ENCODE results near the gene CALB2.
A peak's percentile ranks its signal among the peaks of the same experiment; 100 is the strongest.
"Not testable (repeated sequence)": the region's sequence is repeated elsewhere in the genome, so short reads cannot be mapped to it uniquely, and the experiment has no call there.

CALB2 gene

GRCh38 chr16:71353736-71354135 is 4.8 kb upstream of the CALB2 start:
- ATAC-seq = no peak

GRCh38 chr16:71354156-71354555 is 4.4 kb upstream of the CALB2 start:
- no peak for ATAC-seq

GRCh38 chr16:71356051-71356740 is 2.3 kb upstream of the CALB2 start:
- ATAC-seq = no peak

- ATAC-seq = not testable (repeated sequence)
These were observed 1.6 kb upstream of the CALB2 start for GRCh38 chr16:71356936-71357335.

- no peak for ATAC-seq
These were observed 842 bp upstream of the CALB2 start for GRCh38 chr16:71357681-71358080.

GRCh38 chr16:71359431-71359830 is 908 bp downstream of the CALB2 start:
- no peak for ATAC-seq

- no peak for ATAC-seq
These were observed 1.9 kb downstream of the CALB2 start for GRCh38 chr16:71360378-71360777.

GRCh38 chr16:71364133-71364681 is 5.7 kb downstream of the CALB2 start:
- no peak for ATAC-seq

GRCh38 chr16:71365021-71365420 is 6.5 kb downstream of the CALB2 start:
- no peak for ATAC-seq

GRCh38 chr16:71367241-71367976 is 8.9 kb downstream of the CALB2 start:
- ATAC-seq = peak in 1 of 2 donors; percentile 28

GRCh38 chr16:71368958-71369357 is 10.4 kb downstream of the CALB2 start:
- no peak for ATAC-seq

GRCh38 chr16:71369494-71369893 is 11.0 kb downstream of the CALB2 start:
- ATAC-seq = no peak

- no peak for ATAC-seq
These were observed 12.7 kb downstream of the CALB2 start for GRCh38 chr16:71371237-71371636.

GRCh38 chr16:71373073-71373472 is 14.6 kb downstream of the CALB2 start:
- ATAC-seq = no peak

GRCh38 chr16:71376465-71377157 is 18.1 kb downstream of the CALB2 start:
- ATAC-seq = no peak

- ATAC-seq = no peak
These were observed 21.2 kb downstream of the CALB2 start for GRCh38 chr16:71379711-71380110.

GRCh38 chr16:71380831-71381230 is 22.3 kb downstream of the CALB2 start:
- no peak for ATAC-seq

GRCh38 chr16:71383054-71383773 is 24.7 kb downstream of the CALB2 start:
- peak in 1 of 2 donors; percentile 10 for ATAC-seq

GRCh38 chr16:71384073-71384724 is 25.7 kb downstream of the CALB2 start:
- no peak for ATAC-seq

- ATAC-seq = no peak
These were observed 28.7 kb downstream of the CALB2 start for GRCh38 chr16:71387045-71387871.

GRCh38 chr16:71389330-71389729 is 30.8 kb downstream of the CALB2 start:
- ATAC-seq = no peak
